MM.1S (cell line): Measurements from ENCODE around the gene MUC16.

Source experiments
- DNase-seq: peaks from one replicate; pipeline ENCODE4 v3.0.0-alpha.2; 2015
- H2AFZ ChIP-seq: fragments of 300-600 bp; sonication (generic); 2 replicates; pipeline ENCODE4 v1.6.0; 2016; ENCODE audit warnings: antibody characterized with exemption, low read length
- H3F3A ChIP-seq: fragments of 300-600 bp; sonication (generic); 2 replicates; pipeline ENCODE4 v1.6.1; 2016; ENCODE audit warnings: mild to moderate bottlenecking, antibody characterized with exemption, low read length, moderate library complexity, mixed read lengths; ENCODE audit not compliant: insufficient read depth
- H3K27ac ChIP-seq: fragments of 300-600 bp; sonication (generic); 2 replicates; pipeline ENCODE4 v1.5.1; 2016; ENCODE audit warnings: mild to moderate bottlenecking, low read length
- H3K27me3 ChIP-seq: fragments of 300-600 bp; sonication (generic); replicated peaks from 2 replicates; pipeline ENCODE4 v1.6.0; 2016; ENCODE audit warnings: low read length; ENCODE audit not compliant: insufficient read depth
- H3K36me3 ChIP-seq: fragments of 300-600 bp; sonication (generic); replicated peaks from 2 replicates; pipeline ENCODE4 v1.6.1; 2016; ENCODE audit warnings: mild to moderate bottlenecking, low read length, mixed read lengths; ENCODE audit not compliant: insufficient read depth
- H3K4me1 ChIP-seq: fragments of 300-600 bp; sonication (generic); 2 replicates; pipeline ENCODE4 v1.6.1; 2016; ENCODE audit warnings: low read length, mixed read lengths
- H3K4me2 ChIP-seq: fragments of 300-600 bp; sonication (generic); 2 replicates; pipeline ENCODE4 v1.6.0; 2016; ENCODE audit warnings: low read depth, low read length
- H3K4me3 ChIP-seq: fragments of 300-600 bp; sonication (generic); 2 replicates; pipeline ENCODE4 v1.5.1; 2016; ENCODE audit warnings: low read length, mixed read lengths
- H3K79me2 ChIP-seq: fragments of 300-600 bp; sonication (generic); 2 replicates; pipeline ENCODE4 v1.6.1; 2016; ENCODE audit warnings: mixed run types, low read length, mixed read lengths
- H3K9ac ChIP-seq: fragments of 300-600 bp; sonication (generic); 2 replicates; pipeline ENCODE4 v1.6.1; 2016; ENCODE audit warnings: low read length, mixed read lengths
- H3K9me2 ChIP-seq: fragments of 300-600 bp; sonication (generic); replicated peaks from 2 replicates; pipeline ENCODE4 v1.6.1; 2016; ENCODE audit warnings: mild to moderate bottlenecking, low read length, mixed read lengths; ENCODE audit not compliant: insufficient read depth
- H3K9me3 ChIP-seq: fragments of 300-600 bp; sonication (generic); replicated peaks from 2 replicates; pipeline ENCODE4 v1.6.1; 2016; ENCODE audit warnings: mild to moderate bottlenecking, low read length, mixed read lengths; ENCODE audit not compliant: insufficient read depth
- H4K20me1 ChIP-seq: fragments of 300-600 bp; sonication (generic); 2 replicates; pipeline ENCODE4 v1.6.1; 2016; ENCODE audit warnings: mild to moderate bottlenecking, low read length, moderate library complexity, mixed read lengths; ENCODE audit not compliant: insufficient read depth
- CTCF ChIP-seq: fragments of 300-600 bp; sonication (generic); IDR thresholded peaks from 2 replicates; pipeline ENCODE4 v1.5.1; 2016; ENCODE audit warnings: antibody characterized with exemption, low read length, mixed read lengths
- EZH2 ChIP-seq: fragments of 300-600 bp; sonication (generic); optimal IDR thresholded peaks from 2 replicates; pipeline ENCODE3; 2017; ENCODE audit warnings: low read depth, mild to moderate bottlenecking, antibody characterized with exemption, low read length, mixed read lengths
- EZH2phosphoT487 ChIP-seq: fragments of 300-600 bp; sonication (generic); IDR thresholded peaks from 2 replicates; pipeline ENCODE4 v1.6.1; 2018; ENCODE audit warnings: antibody characterized with exemption, low read length

The MUC16 gene

GRCh38 chr19:8988204-8988603 is 22.0 kb downstream of the MUC16 start:
- Histone ChIP-seq H3F3A (no peaks in the 10 kb centered on the region), H3K9ac (no peak overlapping the region), H3K4me3 (no peak overlapping the region), H3K9me2 (no peaks in the 10 kb centered on the region), H3K27me3 (peaks cover 34% of the 10 kb centered on the region), H2AFZ (no peak overlapping the region), H3K36me3 (no peaks in the 10 kb centered on the region), H3K4me2 (no peak overlapping the region), H3K4me1 (no peaks in the 10 kb centered on the region), H3K9me3 (no peaks in the 10 kb centered on the region), H3K27ac (no peak overlapping the region), H4K20me1 (no peaks in the 10 kb centered on the region), H3K79me2 (no peaks in the 10 kb centered on the region)
- no peak for TF ChIP-seq CTCF
- DNase-seq, result no peak

- TF ChIP-seq CTCF (no peak), EZH2 (no peak), EZH2phosphoT487 (no peak)
- Histone ChIP-seq H3K4me2 (no peak overlapping the region), H3F3A (no peaks in the 10 kb centered on the region), H3K27me3 (peaks cover 23% of the 10 kb centered on the region), H3K9ac (no peak overlapping the region), H3K9me2 (no peaks in the 10 kb centered on the region), H2AFZ (no peak overlapping the region), H3K9me3 (no peaks in the 10 kb centered on the region), H3K27ac (no peak overlapping the region), H3K79me2 (no peaks in the 10 kb centered on the region), H3K4me3 (no peak overlapping the region), H4K20me1 (no peaks in the 10 kb centered on the region), H3K4me1 (no peaks in the 10 kb centered on the region), H3K36me3 (no peaks in the 10 kb centered on the region)
- no peak for DNase-seq
These were observed 23.9 kb downstream of the MUC16 start for GRCh38 chr19:8986296-8986695.

GRCh38 chr19:8973501-8974091 is 36.6 kb downstream of the MUC16 start:
- H3K9me2 ChIP-seq, result no peaks in the 10 kb centered on the region
- TF ChIP-seq EZH2phosphoT487 (no peak), EZH2 (no peak), CTCF (no peak)
- no peaks in the 10 kb centered on the region for H3K27me3 ChIP-seq
- no peak overlapping the region for H3K4me2 ChIP-seq
- no peak overlapping the region for H3K27ac ChIP-seq
- H3K4me3 ChIP-seq, result no peak overlapping the region
- H3K4me1 ChIP-seq, result no peaks in the 10 kb centered on the region
- no peaks in the 10 kb centered on the region for H3K36me3 ChIP-seq
- peaks cover 3% of the 10 kb centered on the region; the same call in 1 of the 2 replicates for H4K20me1 ChIP-seq
- no peaks in the 10 kb centered on the region for H3K79me2 ChIP-seq
- H3F3A ChIP-seq, result no peaks in the 10 kb centered on the region
- H2AFZ ChIP-seq, result no peak overlapping the region
- no peak overlapping the region for H3K9ac ChIP-seq
- peak; percentile 44 for DNase-seq
- no peaks in the 10 kb centered on the region for H3K9me3 ChIP-seq
